Fibroblast of pulmonary artery (primary cell): ENCODE data around the gene HSD17B10.

Source experiments
- DNase-seq: peaks from one replicate; pipeline ENCODE4 v3.0.0-alpha.2; 2010; ENCODE audit warnings: low read depth
- H3K4me3 ChIP-seq: replicated peaks from 2 replicates; pipeline ENCODE4 v1.5.1; 2011; ENCODE audit warnings: low read depth, mild to moderate bottlenecking, control low read depth, low read length, moderate library complexity
- TF ChIP-seq, protein P1 (sequence below): IDR thresholded peaks from 2 replicates; pipeline ENCODE4 v1.5.1; 2011; ENCODE audit warnings: mild to moderate bottlenecking, control low read depth, low read length, inconsistent platforms; ENCODE audit errors: missing control alignments

HSD17B10 gene

GRCh38 chrX:53447441-53447840 is 13.3 kb upstream of the HSD17B10 start:
- TF ChIP-seq, protein P1, sequence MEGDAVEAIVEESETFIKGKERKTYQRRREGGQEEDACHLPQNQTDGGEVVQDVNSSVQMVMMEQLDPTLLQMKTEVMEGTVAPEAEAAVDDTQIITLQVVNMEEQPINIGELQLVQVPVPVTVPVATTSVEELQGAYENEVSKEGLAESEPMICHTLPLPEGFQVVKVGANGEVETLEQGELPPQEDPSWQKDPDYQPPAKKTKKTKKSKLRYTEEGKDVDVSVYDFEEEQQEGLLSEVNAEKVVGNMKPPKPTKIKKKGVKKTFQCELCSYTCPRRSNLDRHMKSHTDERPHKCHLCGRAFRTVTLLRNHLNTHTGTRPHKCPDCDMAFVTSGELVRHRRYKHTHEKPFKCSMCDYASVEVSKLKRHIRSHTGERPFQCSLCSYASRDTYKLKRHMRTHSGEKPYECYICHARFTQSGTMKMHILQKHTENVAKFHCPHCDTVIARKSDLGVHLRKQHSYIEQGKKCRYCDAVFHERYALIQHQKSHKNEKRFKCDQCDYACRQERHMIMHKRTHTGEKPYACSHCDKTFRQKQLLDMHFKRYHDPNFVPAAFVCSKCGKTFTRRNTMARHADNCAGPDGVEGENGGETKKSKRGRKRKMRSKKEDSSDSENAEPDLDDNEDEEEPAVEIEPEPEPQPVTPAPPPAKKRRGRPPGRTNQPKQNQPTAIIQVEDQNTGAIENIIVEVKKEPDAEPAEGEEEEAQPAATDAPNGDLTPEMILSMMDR: no peak
- no peak for DNase-seq
- H3K4me3 ChIP-seq: no peak overlapping the region

GRCh38 chrX:53445977-53446376 is 11.8 kb upstream of the HSD17B10 start:
- DNase-seq: peak; percentile 54
- no peak overlapping the region for H3K4me3 ChIP-seq
- TF ChIP-seq, protein P1: peak; percentile 68

DNA sequence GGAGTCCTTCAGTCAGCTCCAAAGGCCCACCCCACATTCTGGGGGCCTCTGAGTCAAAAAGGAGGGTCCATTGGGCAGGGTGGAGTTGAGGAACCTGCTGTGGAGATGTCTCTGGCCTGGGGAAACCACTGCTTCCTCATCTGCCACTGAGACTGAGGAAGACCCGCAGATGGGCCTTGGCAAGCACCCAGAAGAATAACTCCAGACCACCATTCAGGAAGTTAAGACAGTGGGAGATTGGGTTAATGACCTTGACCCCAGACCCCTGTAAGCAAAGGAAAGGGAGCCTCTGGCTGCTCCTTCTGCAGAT is 8.1 kb upstream of the HSD17B10 start:
- TF ChIP-seq, protein P1: no peak
- no peak overlapping the region for H3K4me3 ChIP-seq
- no peak for DNase-seq

- TF ChIP-seq, protein P1: no peak
- peak; percentile 58 for DNase-seq
- peak overlapping the region; percentile 34 for H3K4me3 ChIP-seq
These were observed 7.6 kb upstream of the HSD17B10 start for GRCh38 chrX:53441531-53442321.

DNA sequence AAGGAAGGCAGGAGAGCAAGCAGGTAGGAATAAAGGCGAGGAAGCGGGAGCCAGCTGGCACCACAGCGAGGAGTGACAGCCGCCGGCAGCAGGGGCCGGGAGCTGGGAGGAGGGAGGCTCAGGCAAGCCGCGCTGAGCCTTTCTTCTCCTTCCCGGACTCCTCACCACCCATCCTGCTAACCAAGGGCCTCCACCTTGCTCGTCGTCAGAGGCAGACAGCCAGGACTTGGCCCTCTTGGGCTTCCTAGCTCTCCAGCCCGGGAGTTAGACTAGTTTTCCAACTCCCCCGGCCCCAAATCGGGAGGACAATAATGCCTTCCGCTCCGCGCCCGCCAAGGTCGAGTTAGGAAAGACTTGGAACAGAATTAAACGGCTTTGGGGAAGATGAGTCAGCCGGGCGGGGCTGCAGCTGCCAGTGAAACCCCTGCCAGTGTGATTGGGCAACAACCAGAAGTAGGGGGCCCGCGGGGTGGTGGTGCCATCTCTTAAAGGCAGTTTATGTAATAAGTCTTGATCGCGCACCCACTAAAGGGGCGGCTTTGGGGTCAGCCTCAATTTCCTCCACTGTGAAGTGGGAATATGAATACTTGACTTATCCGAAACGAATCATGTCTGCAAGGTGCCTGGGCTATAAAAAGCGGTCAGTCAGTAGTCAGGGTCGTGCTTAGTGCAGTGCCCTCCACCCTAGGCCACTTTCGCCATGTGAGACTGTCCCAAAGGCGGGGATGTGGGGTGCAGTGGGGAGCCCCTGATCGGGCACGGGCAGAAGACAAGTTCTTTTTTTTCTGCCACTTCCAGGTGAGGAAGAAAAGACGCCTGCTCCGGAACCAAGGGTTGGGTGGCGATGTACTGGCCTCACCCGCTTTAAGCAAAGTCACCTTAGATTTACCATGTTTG is 6.7 kb upstream of the HSD17B10 start:
- DNase-seq: peak; percentile 68
- TF ChIP-seq, protein P1: no peak
- H3K4me3 ChIP-seq: peak overlapping the region; percentile 34

DNA sequence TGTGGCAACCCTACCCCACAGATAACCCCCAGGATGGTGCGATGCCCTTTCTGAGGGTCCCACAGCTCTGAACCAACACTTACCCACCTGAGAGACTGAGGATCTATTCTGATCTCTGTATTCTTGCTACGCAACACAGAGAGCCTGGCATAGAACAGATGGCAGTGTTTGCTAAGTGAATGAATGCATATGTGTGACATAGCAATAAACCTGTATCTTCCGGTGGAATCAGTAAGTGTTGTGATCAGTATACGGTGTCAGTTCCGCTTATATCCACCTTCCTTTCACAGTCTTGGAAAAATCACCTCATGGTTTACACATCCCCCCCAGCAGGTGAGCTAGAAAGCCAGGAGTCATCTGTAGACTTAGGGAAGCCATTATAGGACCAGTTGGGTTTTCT is 5.9 kb upstream of the HSD17B10 start:
- TF ChIP-seq, protein P1: no peak
- DNase-seq: no peak
- H3K4me3 ChIP-seq: peak overlapping the region; percentile 34
